B cell (primary cell): ENCODE data around the gene ZNF148. TPM values are rescaled to one million over a fixed set of nuclear protein-coding genes. Genes with fewer than 3 reads are reported as not detected.

Experiments used
- ATAC-seq: fragments of 200-7000 bp; cut with Tn5 transposase; one replicate; pipeline ENCODE4 v1.10.0; 2021; ENCODE audit warnings: low read depth, mild to moderate bottlenecking, moderate number of reproducible peaks, moderate library complexity
- CTCF ChIA-PET: fragments of 350-600 bp; sonication (Branson Sonifier 250); formaldehyde crosslinking; loops from one replicate; lab custom pipeline; 2021; ENCODE audit warnings: antibody characterized with exemption, inconsistent platforms; lab: Charles Lee
- POLR2A ChIA-PET: fragments of 350-600 bp; sonication (Branson Sonifier 250); formaldehyde crosslinking; loops from one replicate; lab custom pipeline; 2021; ENCODE audit warnings: antibody characterized with exemption; lab: Charles Lee
- DNase-seq: peaks from one replicate; pipeline ENCODE4 v3.0.0; 2013
- H2AFZ ChIP-seq: 2 replicates; pipeline ENCODE4 v1.6.1; 2012; ENCODE audit warnings: mild to moderate bottlenecking, low read depth, low read length; ENCODE audit not compliant: insufficient read depth, poor library complexity, severe bottlenecking
- H3K27ac ChIP-seq, 2 donors: 1 replicate in 1 of 2; 2 replicates in 1 of 2; pipeline ENCODE4 v1.5.1; 2012 to 2013; ENCODE audit warnings: low read length in 2 of 2, mild to moderate bottlenecking in 2 of 2, moderate library complexity in 1 of 2
- H3K27me3 ChIP-seq, 4 experiments: fragments of 200-600 bp in 1 of 4; sonication (generic) in 1 of 4; replicated peaks in 1 of 4; 1 replicate in 2 of 4; 2 replicates in 2 of 4; pipeline versions ENCODE4 v1.6.1 to v1.7.0; 2013 to 2016; ENCODE audit warnings: low read length in 3 of 4, mild to moderate bottlenecking in 2 of 4, mixed read lengths in 1 of 4, moderate library complexity in 1 of 4; ENCODE audit not compliant: insufficient read depth in 4 of 4, control insufficient read depth in 3 of 4; ENCODE audit errors: control extremely low read depth in 1 of 4
- H3K36me3 ChIP-seq, 2 experiments: replicated peaks in 1 of 2; 1 replicate in 1 of 2; 2 replicates in 1 of 2; pipeline versions ENCODE4 v1.6.1 to v1.7.1; 2013; ENCODE audit warnings: low read length in 1 of 2; ENCODE audit not compliant: insufficient read depth in 2 of 2, control insufficient read depth in 1 of 2; ENCODE audit errors: control extremely low read depth in 1 of 2, extremely low read depth in 1 of 2
- H3K4me1 ChIP-seq, 2 donors: fragments of 200-600 bp in 1 of 2; sonication (generic) in 1 of 2; 1 replicate in 1 of 2; 2 replicates in 1 of 2; pipeline versions ENCODE4 v1.5.1 to v1.6.1; 2013 to 2017; ENCODE audit warnings: low read length in 2 of 2; ENCODE audit not compliant: control insufficient read depth in 2 of 2, insufficient read depth in 2 of 2
- H3K4me2 ChIP-seq: replicated peaks from 2 replicates; pipeline ENCODE3; 2012; ENCODE audit warnings: mild to moderate bottlenecking, low read depth, low read length; ENCODE audit not compliant: poor library complexity, severe bottlenecking
- H3K4me3 ChIP-seq, 5 experiments: fragments of 200-600 bp in 1 of 5; sonication (generic) in 1 of 5; 1 replicate in 3 of 5; 2 replicates in 2 of 5; pipeline versions ENCODE4 v1.5.1 to v1.7.0; 2011 to 2016; ENCODE audit warnings: low read length in 4 of 5, mild to moderate bottlenecking in 4 of 5, low read depth in 2 of 5, control low read depth in 1 of 5, moderate library complexity in 1 of 5; ENCODE audit not compliant: insufficient read depth in 1 of 5; ENCODE audit errors: control extremely low read depth in 1 of 5, extremely low read depth in 1 of 5
- H3K79me2 ChIP-seq: fragments of 200-600 bp; sonication (generic); one replicate; pipeline ENCODE4 v1.6.0; 2016; ENCODE audit warnings: low read length; ENCODE audit not compliant: control insufficient read depth, insufficient read depth
- H3K9ac ChIP-seq: fragments of 200-600 bp; sonication (generic); 2 replicates; pipeline ENCODE4 v1.6.1; 2017; ENCODE audit warnings: mild to moderate bottlenecking, low read length, moderate library complexity
- H3K9me3 ChIP-seq, 3 donors: one replicate each; pipeline versions ENCODE4 v1.6.1 to v1.7.1; 2013; ENCODE audit warnings: low read length in 2 of 3; ENCODE audit not compliant: control insufficient read depth in 2 of 3, insufficient read depth in 1 of 3; ENCODE audit errors: control extremely low read depth in 1 of 3
- H4K20me1 ChIP-seq: 2 replicates; pipeline ENCODE4 v1.6.0; 2012; ENCODE audit warnings: mild to moderate bottlenecking, low read length; ENCODE audit not compliant: insufficient read depth, control insufficient read depth, poor library complexity, severe bottlenecking
- H3K27ac Mint-ChIP-seq: one replicate; pipeline ENCODE4 v1.8.0; 2021; ENCODE audit warnings: mixed read lengths
- H3K27me3 Mint-ChIP-seq: one replicate; pipeline ENCODE4 v1.8.0; 2021; ENCODE audit warnings: mixed read lengths
- H3K4me1 Mint-ChIP-seq: one replicate; pipeline ENCODE4 v1.8.0; 2021; ENCODE audit warnings: mixed read lengths
- H3K4me3 Mint-ChIP-seq: one replicate; pipeline ENCODE4 v1.8.0; 2021; ENCODE audit warnings: mixed read lengths
- H3K9me3 Mint-ChIP-seq: one replicate; pipeline ENCODE4 v1.8.0; 2022; ENCODE audit warnings: mixed read lengths; ENCODE audit not compliant: insufficient read depth
- CTCF ChIP-seq: fragments of 200-600 bp; IDR thresholded peaks from one replicate; pipeline ENCODE4 v1.8.0; 2022; ENCODE audit warnings: antibody characterized with exemption, mild to moderate bottlenecking
- EZH2 ChIP-seq: IDR thresholded peaks from 2 replicates; pipeline ENCODE4 v1.6.1; 2012; ENCODE audit warnings: borderline replicate concordance, low read depth, mild to moderate bottlenecking, moderate library complexity, low read length; ENCODE audit not compliant: insufficient read depth, poor library complexity, severe bottlenecking
- WGBS: methylation state at CpG from one replicate; pipeline ENCODE4 v1.1.5; 2013; ENCODE audit warnings: missing lambda C conversion rate; ENCODE audit not compliant: insufficient coverage; 5-methylcytosine and 5-hydroxymethylcytosine counted together
- intact Hi-C: fragments of 100-400 bp; cut with micrococcal nuclease; formaldehyde crosslinking; loops from one replicate; pipeline ENCODE4 v1.10.0; 2022
- polyA plus RNA-seq: library from polyadenylated mRNA; depleted of rRNA; stranded (reverse); fragments of >200 nt; gene quantifications from 2 replicates; pipeline ENCODE4 v1.2.3, GENCODE V29; 2012
- total RNA-seq, 2 donors: library from RNA; stranded (reverse); fragments of 120-200 nt in 1 of 2; gene quantifications; 1 replicate in 1 of 2; 2 replicates in 1 of 2; pipeline versions ENCODE4 v1.2.3 to v1.2.4, GENCODE V29; 2013 to 2022

Gene ZNF148
- total and polyA plus RNA-seq, 2 donors (not counting 1 experiment from before 2014, with no cell fraction given), result 8.1 to 71.5 TPM

GRCh38 chr3:125240496-125240895, 134.6 kb downstream of the ZNF148 start:
- CTCF ChIA-PET, result no interaction called here
- Mint-ChIP-seq H3K4me1 (no peaks in the 10 kb centered on the region), H3K4me3 (no peak overlapping the region), H3K27me3 (no peaks in the 10 kb centered on the region), H3K27ac (no peak overlapping the region), H3K9me3 (no peaks in the 10 kb centered on the region)
- no peaks in the 10 kb centered on the region for H3K27me3 ChIP-seq
- DNase-seq, result no peak
- no peak overlapping the region for H3K27ac ChIP-seq
- no peak overlapping the region for H3K4me2 ChIP-seq
- no peak overlapping the region for H3K4me3 ChIP-seq
- intact Hi-C loops, result no loop called here
- no peak for ATAC-seq
- POLR2A ChIA-PET, result no interaction called here
- WGBS, result no CpG with 5 or more reads among the region's 4 CpGs
- no peaks in the 10 kb centered on the region for H3K4me1 ChIP-seq
- H3K9ac ChIP-seq, result no peak overlapping the region
- peaks cover 0 to 5% of the 10 kb centered on the region in 2 experiments for H3K36me3 ChIP-seq
- no peak for TF ChIP-seq EZH2
- no peak for TF ChIP-seq CTCF
- no peaks in the 10 kb centered on the region for H3K9me3 ChIP-seq
- H3K79me2 ChIP-seq, result no peaks in the 10 kb centered on the region
- H2AFZ ChIP-seq, result no peak overlapping the region
- peaks cover 8% of the 10 kb centered on the region for H4K20me1 ChIP-seq

- H3K9ac ChIP-seq, result no peak overlapping the region
- Mint-ChIP-seq H3K4me1 (no peaks in the 10 kb centered on the region), H3K9me3 (no peaks in the 10 kb centered on the region), H3K27me3 (no peaks in the 10 kb centered on the region), H3K27ac (no peak overlapping the region), H3K4me3 (no peak overlapping the region)
- H3K27me3 ChIP-seq, result no peaks in the 10 kb centered on the region
- WGBS, result no CpG with 5 or more reads among the region's 3 CpGs
- H3K79me2 ChIP-seq, result no peaks in the 10 kb centered on the region
- no peak overlapping the region for H3K4me3 ChIP-seq
- peaks cover 8% of the 10 kb centered on the region for H4K20me1 ChIP-seq
- peaks cover 0 to 5% of the 10 kb centered on the region in 2 experiments for H3K36me3 ChIP-seq
- no peak overlapping the region for H3K27ac ChIP-seq
- ChIA-PET POLR2A (no interaction called here), CTCF (no interaction called here)
- H3K4me1 ChIP-seq, result no peaks in the 10 kb centered on the region
- ATAC-seq, result no peak
- no peak overlapping the region for H2AFZ ChIP-seq
- DNase-seq, result no peak
- TF ChIP-seq EZH2 (no peak), CTCF (no peak)
- H3K4me2 ChIP-seq, result no peak overlapping the region
- no peaks in the 10 kb centered on the region for H3K9me3 ChIP-seq
- intact Hi-C loops, result no loop called here
These were observed 135.9 kb downstream of the ZNF148 start for GRCh38 chr3:125239266-125239665.
